Measurements from ENCODE around the gene BABAM2.

DNA sequence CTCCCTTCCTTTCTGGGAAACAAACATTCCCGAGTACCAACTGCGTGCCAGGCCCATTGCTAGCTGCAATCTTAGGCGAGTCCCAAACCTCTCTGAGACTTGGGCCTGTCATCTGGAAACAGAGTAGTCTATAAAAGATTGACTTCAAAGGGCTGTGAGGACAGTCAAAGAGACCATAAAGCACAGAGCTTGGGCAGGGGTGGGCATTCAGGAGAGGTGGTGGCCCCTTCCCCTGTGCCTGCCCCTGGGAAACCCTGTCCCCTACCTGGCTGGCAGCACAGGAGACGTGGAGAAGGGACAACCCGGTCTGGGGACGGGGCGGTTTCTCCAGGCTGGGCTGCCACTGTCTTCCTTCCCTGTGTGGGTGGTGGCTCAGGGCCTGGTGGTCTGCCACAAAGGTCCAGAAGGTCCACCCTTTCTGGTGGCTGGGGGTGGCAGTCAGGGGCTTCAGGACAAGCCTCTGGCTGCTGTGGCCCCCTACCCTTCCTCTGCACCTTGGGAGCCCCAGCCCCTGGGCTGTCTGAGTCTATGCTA lies 468.2 kb downstream of the BABAM2 start:
- TF ChIP-seq, protein P1, sequence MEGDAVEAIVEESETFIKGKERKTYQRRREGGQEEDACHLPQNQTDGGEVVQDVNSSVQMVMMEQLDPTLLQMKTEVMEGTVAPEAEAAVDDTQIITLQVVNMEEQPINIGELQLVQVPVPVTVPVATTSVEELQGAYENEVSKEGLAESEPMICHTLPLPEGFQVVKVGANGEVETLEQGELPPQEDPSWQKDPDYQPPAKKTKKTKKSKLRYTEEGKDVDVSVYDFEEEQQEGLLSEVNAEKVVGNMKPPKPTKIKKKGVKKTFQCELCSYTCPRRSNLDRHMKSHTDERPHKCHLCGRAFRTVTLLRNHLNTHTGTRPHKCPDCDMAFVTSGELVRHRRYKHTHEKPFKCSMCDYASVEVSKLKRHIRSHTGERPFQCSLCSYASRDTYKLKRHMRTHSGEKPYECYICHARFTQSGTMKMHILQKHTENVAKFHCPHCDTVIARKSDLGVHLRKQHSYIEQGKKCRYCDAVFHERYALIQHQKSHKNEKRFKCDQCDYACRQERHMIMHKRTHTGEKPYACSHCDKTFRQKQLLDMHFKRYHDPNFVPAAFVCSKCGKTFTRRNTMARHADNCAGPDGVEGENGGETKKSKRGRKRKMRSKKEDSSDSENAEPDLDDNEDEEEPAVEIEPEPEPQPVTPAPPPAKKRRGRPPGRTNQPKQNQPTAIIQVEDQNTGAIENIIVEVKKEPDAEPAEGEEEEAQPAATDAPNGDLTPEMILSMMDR (IDR thresholded peaks at IDR 0.05): no peak
- no peak for TF ChIP-seq EZH2phosphoT487 (IDR thresholded peaks at IDR 0.05)

Data from neural progenitor cell (in vitro differentiated cells).